ENCODE measurements around the gene INKA1. TPM values are rescaled to one million over a fixed set of nuclear protein-coding genes. Genes with fewer than 3 reads are reported as not detected.
A peak's percentile ranks its signal among the peaks of the same experiment; 100 is the strongest.

Gene INKA1
- total RNA-seq, 1 donor from 2014 or later = 5.2 TPM

DNA sequence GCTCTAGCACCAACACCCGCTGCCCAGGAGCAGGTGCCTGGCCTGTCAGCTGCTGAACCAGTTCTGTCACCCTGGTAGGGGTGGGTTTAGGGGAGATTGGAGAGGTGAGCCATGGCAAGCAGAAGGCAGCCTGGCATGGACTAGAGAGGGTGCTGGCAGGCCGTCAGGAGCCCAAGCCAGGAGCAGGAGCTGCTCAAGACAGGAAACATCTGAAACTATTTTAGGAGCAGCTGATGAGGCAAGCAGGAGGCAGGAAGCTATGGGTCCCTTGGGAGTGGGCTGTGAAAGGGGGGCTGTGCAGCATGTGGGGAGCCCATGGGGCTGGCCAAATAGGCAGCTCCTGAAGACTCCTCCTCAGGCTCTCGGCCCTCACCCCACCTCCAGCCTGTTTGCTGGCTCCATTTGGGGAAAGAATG lies 2.3 kb downstream of the INKA1 start:
- TF ChIP-seq, protein P1, sequence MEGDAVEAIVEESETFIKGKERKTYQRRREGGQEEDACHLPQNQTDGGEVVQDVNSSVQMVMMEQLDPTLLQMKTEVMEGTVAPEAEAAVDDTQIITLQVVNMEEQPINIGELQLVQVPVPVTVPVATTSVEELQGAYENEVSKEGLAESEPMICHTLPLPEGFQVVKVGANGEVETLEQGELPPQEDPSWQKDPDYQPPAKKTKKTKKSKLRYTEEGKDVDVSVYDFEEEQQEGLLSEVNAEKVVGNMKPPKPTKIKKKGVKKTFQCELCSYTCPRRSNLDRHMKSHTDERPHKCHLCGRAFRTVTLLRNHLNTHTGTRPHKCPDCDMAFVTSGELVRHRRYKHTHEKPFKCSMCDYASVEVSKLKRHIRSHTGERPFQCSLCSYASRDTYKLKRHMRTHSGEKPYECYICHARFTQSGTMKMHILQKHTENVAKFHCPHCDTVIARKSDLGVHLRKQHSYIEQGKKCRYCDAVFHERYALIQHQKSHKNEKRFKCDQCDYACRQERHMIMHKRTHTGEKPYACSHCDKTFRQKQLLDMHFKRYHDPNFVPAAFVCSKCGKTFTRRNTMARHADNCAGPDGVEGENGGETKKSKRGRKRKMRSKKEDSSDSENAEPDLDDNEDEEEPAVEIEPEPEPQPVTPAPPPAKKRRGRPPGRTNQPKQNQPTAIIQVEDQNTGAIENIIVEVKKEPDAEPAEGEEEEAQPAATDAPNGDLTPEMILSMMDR (IDR thresholded peaks at IDR 0.05) = no peak
- H3K9me3 Mint-ChIP-seq (ENCODE audit: unreplicated experiment) = no peaks in the 10 kb centered on the region
- H3K4me1 Mint-ChIP-seq (ENCODE audit: unreplicated experiment) = peaks cover 44% of the 10 kb centered on the region
- peak overlapping the region; percentile 87 for H3K27ac Mint-ChIP-seq (ENCODE audit: unreplicated experiment)
- peak; percentile 87 for DNase-seq (ENCODE audit: extremely low spot score, unreplicated experiment)
- H3K4me3 Mint-ChIP-seq (ENCODE audit: unreplicated experiment) = peak overlapping the region; percentile 59
- peaks cover 8% of the 10 kb centered on the region for H3K27me3 Mint-ChIP-seq (ENCODE audit: unreplicated experiment)
- peaks cover 4% of the 10 kb centered on the region for H3K36me3 Mint-ChIP-seq (ENCODE audit: unreplicated experiment)

DNA sequence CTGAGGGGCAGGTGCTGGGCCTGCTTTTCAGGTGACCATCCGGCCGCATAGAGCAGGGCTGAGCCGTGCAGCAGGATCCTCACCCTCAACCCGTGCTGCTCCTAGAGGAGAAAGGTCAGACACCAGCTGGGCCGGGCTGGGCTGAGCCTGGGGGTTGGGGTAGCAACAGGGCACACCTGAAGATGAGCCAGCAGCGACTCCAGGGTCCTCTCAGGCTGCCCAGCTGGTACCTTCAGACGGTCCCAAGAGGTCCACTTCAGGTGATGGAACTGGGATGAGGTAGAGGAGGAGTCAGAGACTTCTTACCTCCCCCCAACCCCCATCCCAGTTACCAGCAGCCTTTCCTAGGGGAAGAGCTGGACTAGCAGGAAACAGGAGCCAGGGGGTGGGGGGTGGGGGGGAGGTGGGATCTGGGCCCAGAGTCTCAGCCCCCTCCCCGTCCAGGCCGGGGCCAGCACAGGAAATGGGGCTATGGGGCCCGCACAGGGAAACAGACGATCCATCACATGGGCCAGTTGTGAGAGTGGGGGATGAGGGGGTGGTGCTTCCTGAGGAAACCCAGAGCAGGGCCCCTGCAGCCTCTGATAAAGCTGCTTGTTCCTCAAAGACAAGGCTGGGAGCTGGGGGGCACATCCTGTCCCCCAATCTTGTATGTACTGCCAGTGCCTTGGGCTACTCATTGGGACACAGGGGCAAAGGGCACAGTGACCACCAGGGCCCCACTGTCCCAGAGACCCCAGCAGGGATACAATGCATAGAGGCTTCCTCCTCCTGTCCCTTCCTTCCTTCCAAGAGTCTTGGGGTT lies 3.0 kb downstream of the INKA1 start:
- H3K27me3 Mint-ChIP-seq (ENCODE audit: unreplicated experiment) = peaks cover 8% of the 10 kb centered on the region
- H3K9me3 Mint-ChIP-seq (ENCODE audit: unreplicated experiment) = no peaks in the 10 kb centered on the region
- peak overlapping the region; percentile 87 for H3K27ac Mint-ChIP-seq (ENCODE audit: unreplicated experiment)
- peaks cover 44% of the 10 kb centered on the region for H3K4me1 Mint-ChIP-seq (ENCODE audit: unreplicated experiment)
- H3K36me3 Mint-ChIP-seq (ENCODE audit: unreplicated experiment) = peaks cover 4% of the 10 kb centered on the region
- H3K4me3 Mint-ChIP-seq (ENCODE audit: unreplicated experiment) = no peak overlapping the region
- TF ChIP-seq, protein P1 (IDR thresholded peaks at IDR 0.05) = no peak
- no peak for DNase-seq (ENCODE audit: extremely low spot score, unreplicated experiment)

DNA sequence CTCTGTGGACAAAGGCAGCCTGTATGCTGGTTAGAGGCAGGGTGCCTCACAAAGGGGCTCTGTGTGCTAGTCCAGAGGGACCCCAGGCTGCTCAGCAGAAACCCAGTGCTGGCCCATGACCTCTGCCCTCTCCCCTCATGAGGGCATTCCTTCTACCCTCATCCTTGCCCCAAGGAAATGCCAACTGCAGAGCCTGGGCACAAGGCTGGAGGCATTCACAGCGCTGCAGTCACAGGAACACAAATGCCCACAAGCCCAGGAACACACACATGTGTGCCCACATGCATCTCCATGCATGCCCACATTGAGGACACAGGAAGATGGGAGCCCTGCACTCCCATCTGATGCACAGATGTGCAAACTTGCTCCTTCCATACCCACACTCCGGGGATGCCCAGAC lies 3.8 kb downstream of the INKA1 start:
- peaks cover 4% of the 10 kb centered on the region for H3K36me3 Mint-ChIP-seq (ENCODE audit: unreplicated experiment)
- DNase-seq (ENCODE audit: extremely low spot score, unreplicated experiment) = no peak
- H3K9me3 Mint-ChIP-seq (ENCODE audit: unreplicated experiment) = no peaks in the 10 kb centered on the region
- peak overlapping the region; percentile 41 for H3K27ac Mint-ChIP-seq (ENCODE audit: unreplicated experiment)
- H3K4me1 Mint-ChIP-seq (ENCODE audit: unreplicated experiment) = peaks cover 44% of the 10 kb centered on the region
- TF ChIP-seq, protein P1 (IDR thresholded peaks at IDR 0.05) = no peak
- H3K4me3 Mint-ChIP-seq (ENCODE audit: unreplicated experiment) = no peak overlapping the region
- H3K27me3 Mint-ChIP-seq (ENCODE audit: unreplicated experiment) = peaks cover 3% of the 10 kb centered on the region

DNA sequence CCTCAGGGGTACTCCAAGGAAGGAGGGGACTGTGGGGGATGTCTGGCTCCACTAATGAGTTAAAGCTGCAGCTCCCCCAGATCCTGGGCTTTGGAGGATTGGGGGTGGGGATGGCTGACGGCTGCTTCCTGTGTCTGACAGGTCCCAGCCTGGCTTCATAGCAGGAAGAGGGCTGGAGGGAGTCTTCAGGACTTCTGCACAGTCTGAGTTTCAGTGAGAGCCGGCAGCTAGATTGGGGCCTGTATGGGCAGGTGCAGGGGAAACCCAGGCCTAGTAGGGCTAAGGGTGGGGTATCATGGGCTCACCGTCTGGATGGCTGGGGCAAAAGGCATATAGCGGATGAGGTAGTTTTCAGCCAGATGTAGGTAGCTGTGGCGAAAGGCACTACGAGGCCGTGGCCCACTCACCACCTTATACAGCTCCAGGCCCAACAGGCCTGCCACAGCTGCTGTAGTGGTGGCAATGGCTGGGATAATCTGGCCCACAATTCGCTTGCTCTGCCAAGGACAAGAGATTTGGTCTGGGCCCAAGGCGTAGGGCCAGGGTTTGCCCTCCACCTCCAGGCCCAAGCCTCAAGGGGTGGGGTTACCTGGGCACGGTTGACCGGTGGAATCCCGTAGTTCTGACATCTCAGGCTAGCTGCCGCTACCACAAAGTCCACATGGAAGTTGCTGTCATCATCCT lies 4.5 kb downstream of the INKA1 start:
- peaks cover 4% of the 10 kb centered on the region for H3K36me3 Mint-ChIP-seq (ENCODE audit: unreplicated experiment)
- H3K4me3 Mint-ChIP-seq (ENCODE audit: unreplicated experiment) = no peak overlapping the region
- no peak for DNase-seq (ENCODE audit: extremely low spot score, unreplicated experiment)
- peaks cover 42% of the 10 kb centered on the region for H3K4me1 Mint-ChIP-seq (ENCODE audit: unreplicated experiment)
- H3K27ac Mint-ChIP-seq (ENCODE audit: unreplicated experiment) = peak overlapping the region; percentile 67
- H3K9me3 Mint-ChIP-seq (ENCODE audit: unreplicated experiment) = no peaks in the 10 kb centered on the region
- TF ChIP-seq, protein P1 (IDR thresholded peaks at IDR 0.05) = no peak
- no peaks in the 10 kb centered on the region for H3K27me3 Mint-ChIP-seq (ENCODE audit: unreplicated experiment)

DNA sequence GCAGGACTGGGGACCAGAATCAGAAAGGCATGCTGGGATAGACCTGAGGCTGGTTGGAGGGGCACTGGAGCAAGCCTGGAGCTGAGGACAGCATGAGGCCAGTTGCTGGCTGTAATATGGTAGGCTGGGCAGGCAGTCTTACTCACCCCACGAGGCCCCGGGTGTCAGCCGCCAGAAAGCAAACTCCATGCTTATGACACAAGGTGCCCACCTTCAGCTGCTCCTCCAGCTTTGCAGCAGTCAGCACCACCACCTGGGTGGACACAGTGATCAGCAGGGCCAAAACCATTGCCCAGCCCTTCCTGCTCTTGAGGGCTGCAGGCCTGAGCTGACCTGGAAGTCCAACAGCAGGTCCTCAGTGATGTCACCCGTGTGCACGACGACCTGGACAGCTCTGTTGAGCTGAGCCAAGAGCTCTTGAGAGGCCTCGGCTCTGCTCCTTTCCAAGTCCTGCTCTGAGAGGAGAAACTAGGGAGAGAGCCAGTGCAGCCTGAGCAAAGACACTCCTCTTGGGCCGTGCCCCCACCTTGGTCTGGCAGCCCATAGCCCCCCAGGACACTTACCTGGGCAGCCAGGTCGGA lies 9.9 kb downstream of the INKA1 start:
- DNase-seq (ENCODE audit: extremely low spot score, unreplicated experiment) = no peak
- TF ChIP-seq, protein P1 (IDR thresholded peaks at IDR 0.05) = no peak
- Mint-ChIP-seq H3K36me3 (ENCODE audit: unreplicated experiment) (peaks cover 4% of the 10 kb centered on the region), H3K27me3 (ENCODE audit: unreplicated experiment) (no peaks in the 10 kb centered on the region), H3K27ac (ENCODE audit: unreplicated experiment) (peak overlapping the region; percentile 93), H3K4me3 (ENCODE audit: unreplicated experiment) (peak overlapping the region; percentile 75), H3K4me1 (ENCODE audit: unreplicated experiment) (peaks cover 18% of the 10 kb centered on the region), H3K9me3 (ENCODE audit: unreplicated experiment) (no peaks in the 10 kb centered on the region)
